GM23338 (cell line): Measurements from ENCODE around the gene METRNL. TPM values are rescaled to one million over a fixed set of nuclear protein-coding genes. Genes with fewer than 3 reads are reported as not detected.

Experiments used
- ATAC-seq: fragments of 200-7000 bp; cut with Tn5 transposase; 3 replicates; pipeline ENCODE4 v1.9.1; 2020
- DNase-seq: peaks from one replicate; pipeline ENCODE4 v3.0.0-alpha.2; 2015; ENCODE audit warnings: low spot score
- H2AFZ ChIP-seq: fragments of 200-600 bp; sonication (generic); 2 replicates; pipeline ENCODE4 v1.8.0; 2016; ENCODE audit warnings: antibody characterized with exemption, mild to moderate bottlenecking, moderate library complexity
- H3F3A ChIP-seq: fragments of 200-600 bp; sonication (generic); replicated peaks from 2 replicates; pipeline ENCODE4 v1.8.0; 2017; ENCODE audit warnings: antibody characterized with exemption, mixed run types, low read depth
- H3K27ac ChIP-seq: fragments of 200-600 bp; sonication (generic); 2 replicates; pipeline ENCODE4 v1.6.1; 2016; ENCODE audit warnings: low read depth
- H3K27me3 ChIP-seq: fragments of 200-600 bp; sonication (generic); 2 replicates; pipeline ENCODE4 v1.8.0; 2016; ENCODE audit warnings: mild to moderate bottlenecking, mixed run types, moderate library complexity; ENCODE audit not compliant: insufficient read depth
- H3K36me3 ChIP-seq: fragments of 200-600 bp; sonication (generic); 2 replicates; pipeline ENCODE4 v1.8.0; 2016; ENCODE audit warnings: mild to moderate bottlenecking; ENCODE audit not compliant: insufficient read depth
- H3K4me1 ChIP-seq: fragments of 200-600 bp; sonication (generic); 2 replicates; pipeline ENCODE4 v1.8.0; 2016; ENCODE audit warnings: mild to moderate bottlenecking, moderate library complexity; ENCODE audit not compliant: insufficient read depth
- H3K4me2 ChIP-seq: fragments of 200-600 bp; sonication (generic); 2 replicates; pipeline ENCODE4 v1.7.1; 2017; ENCODE audit warnings: mixed run types
- H3K4me3 ChIP-seq: fragments of 200-600 bp; sonication (generic); 2 replicates; pipeline ENCODE4 v1.6.1; 2016; ENCODE audit warnings: mixed run types
- H3K79me2 ChIP-seq: fragments of 200-600 bp; sonication (generic); replicated peaks from 2 replicates; pipeline ENCODE4 v1.8.0; 2017; ENCODE audit warnings: mild to moderate bottlenecking; ENCODE audit not compliant: insufficient read depth
- H3K9me2 ChIP-seq: fragments of 200-600 bp; sonication (generic); 2 replicates; pipeline ENCODE4 v1.8.0; 2017; ENCODE audit not compliant: insufficient read depth
- H4K20me1 ChIP-seq: fragments of 200-600 bp; sonication (generic); replicated peaks from 2 replicates; pipeline ENCODE4 v1.8.0; 2017; ENCODE audit warnings: mild to moderate bottlenecking; ENCODE audit not compliant: insufficient read depth
- H3K27ac Mint-ChIP-seq: 2 replicates; pipeline ENCODE4 v1.8.0; 2020; ENCODE audit warnings: inconsistent platforms, mild to moderate bottlenecking, moderate library complexity, mixed read lengths
- H3K27me3 Mint-ChIP-seq: 3 replicates; pipeline ENCODE4 v1.8.0; 2022; ENCODE audit warnings: low read depth, mild to moderate bottlenecking, moderate library complexity, mixed read lengths, inconsistent platforms; ENCODE audit not compliant: insufficient read depth, poor library complexity
- H3K36me3 Mint-ChIP-seq: 3 replicates; pipeline ENCODE4 v1.8.0; 2021; ENCODE audit warnings: low read depth, mild to moderate bottlenecking, inconsistent platforms, moderate library complexity, mixed read lengths
- H3K4me1 Mint-ChIP-seq: 3 replicates; pipeline ENCODE4 v1.8.0; 2020; ENCODE audit warnings: mild to moderate bottlenecking, inconsistent platforms, mixed read lengths
- H3K4me3 Mint-ChIP-seq: 3 replicates; pipeline ENCODE4 v1.8.0; 2021; ENCODE audit warnings: moderate library complexity, mild to moderate bottlenecking, inconsistent platforms, mixed read lengths
- H3K9me3 Mint-ChIP-seq: 3 replicates; pipeline ENCODE4 v1.8.0; 2020; ENCODE audit warnings: moderate library complexity, mild to moderate bottlenecking, inconsistent platforms, mixed read lengths
- CREB1 ChIP-seq: fragments of 250-450 bp; sonication (Bioruptor Pico); IDR thresholded peaks from 2 replicates; pipeline ENCODE4 v1.5.0; 2020; ENCODE audit warnings: low read depth, mild to moderate bottlenecking, moderate library complexity
- EZH2 ChIP-seq: fragments of 200-600 bp; sonication (generic); IDR thresholded peaks from one replicate; pipeline ENCODE4 v1.8.0; 2017; ENCODE audit warnings: antibody characterized with exemption, mild to moderate bottlenecking, low read depth; ENCODE audit not compliant: unreplicated experiment
- EZH2phosphoT487 ChIP-seq: fragments of 200-600 bp; sonication (generic); IDR thresholded peaks from one replicate; pipeline ENCODE4 v1.8.1; 2018; ENCODE audit warnings: antibody characterized with exemption; ENCODE audit not compliant: unreplicated experiment
- JUNB ChIP-seq: IDR thresholded peaks from one replicate; pipeline ENCODE4 v1.6.1; 2016; ENCODE audit warnings: antibody characterized with exemption; ENCODE audit not compliant: unreplicated experiment
- NANOG ChIP-seq: IDR thresholded peaks from 2 replicates; pipeline ENCODE4 v1.6.1; 2016; ENCODE audit warnings: antibody characterized with exemption, borderline replicate concordance
- POLR2AphosphoS5 ChIP-seq: IDR thresholded peaks from 2 replicates; pipeline ENCODE4 v1.6.1; 2016; ENCODE audit warnings: antibody characterized with exemption, low read depth
- REST ChIP-seq: IDR thresholded peaks from one replicate; pipeline ENCODE4 v1.6.1; 2018; ENCODE audit warnings: antibody characterized with exemption; ENCODE audit not compliant: unreplicated experiment
- STAT1 ChIP-seq: IDR thresholded peaks from one replicate; pipeline ENCODE4 v1.6.1; 2016; ENCODE audit warnings: antibody characterized with exemption; ENCODE audit not compliant: unreplicated experiment
- ZNF114 ChIP-seq: fragments of 250-450 bp; sonication (Bioruptor Pico); IDR thresholded peaks from 2 replicates; pipeline ENCODE4 v1.5.0; 2020; ENCODE audit warnings: mild to moderate bottlenecking, moderate library complexity
- ZNF331 ChIP-seq: fragments of 250-450 bp; sonication (Bioruptor Pico); IDR thresholded peaks from 2 replicates; pipeline ENCODE4 v1.5.0; 2020; ENCODE audit warnings: low read depth, mild to moderate bottlenecking, moderate library complexity
- ZNF462 ChIP-seq: fragments of 250-450 bp; sonication (Bioruptor Pico); IDR thresholded peaks from 2 replicates; pipeline ENCODE4 v1.5.0; 2020; ENCODE audit warnings: mild to moderate bottlenecking, moderate library complexity
- polyA plus RNA-seq: library from polyadenylated mRNA; unstranded; fragments of >200 nt; fragmentation: Nextera tagmentation; extraction: Ambion mirVana; gene quantifications from 2 replicates; pipeline ENCODE4 v1.2.1, GENCODE V29; 2016
- total RNA-seq: library from RNA; depleted of rRNA; stranded (reverse); fragments of >200 nt; shearing (Covaris generic); gene quantifications from 2 replicates; pipeline ENCODE4 v1.2.3, GENCODE V29; 2014
- TF ChIP-seq, protein P1 (sequence below): IDR thresholded peaks from 2 replicates; pipeline ENCODE4 v1.6.1; 2016; ENCODE audit warnings: antibody characterized with exemption
- TF ChIP-seq, protein P2 (sequence below), 2 experiments: fragments of 200-600 bp in 1 of 2; sonication (generic) in 1 of 2; conservative IDR thresholded peaks; 2 replicates each; pipeline versions ENCODE4 v1.5.1 to v1.6.1; 2016 to 2017; ENCODE audit warnings: antibody characterized with exemption in 2 of 2, low read depth in 2 of 2, mild to moderate bottlenecking in 2 of 2, moderate library complexity in 1 of 2

Gene METRNL
- total and polyA plus RNA-seq, 2 experiments from 2014 or later, result 12.2 to 20.2 TPM

GRCh38 chr17:83088909-83089308 is 9.5 kb downstream of the METRNL start:
- Histone ChIP-seq H3K79me2 (peaks cover 41% of the 10 kb centered on the region), H4K20me1 (no peaks in the 10 kb centered on the region; the same call in 1 of the 2 replicates), H3K4me3 (no peak overlapping the region), H3K36me3 (no peaks in the 10 kb centered on the region), H3K27ac (no peak overlapping the region), H3K4me1 (peaks cover 8% of the 10 kb centered on the region), H3K27me3 (no peaks in the 10 kb centered on the region), H3K9me2 (no peaks in the 10 kb centered on the region), H3K4me2 (no peak overlapping the region), H3F3A (no peaks in the 10 kb centered on the region), H2AFZ (no peak overlapping the region)
- Mint-ChIP-seq H3K27ac (0 out of 2 replicates have a peak overlapping the region, but pooled peaks have one; percentile 74), H3K36me3 (peaks cover 11% of the 10 kb centered on the region; the same call in 2 of the 3 replicates), H3K9me3 (no peaks in the 10 kb centered on the region), H3K4me1 (peaks cover 28% of the 10 kb centered on the region), H3K4me3 (no peak overlapping the region), H3K27me3 (peaks cover 7% of the 10 kb centered on the region)
- TF ChIP-seq ZNF462 (CRISPR knock-in tag) (no peak), JUNB (no peak), CREB1 (CRISPR knock-in tag) (no peak), ZNF331 (no peak), POLR2AphosphoS5 (no peak), ZNF114 (CRISPR knock-in tag) (no peak), REST (no peak), EZH2 (no peak), EZH2phosphoT487 (no peak), NANOG (no peak), STAT1 (no peak)
- TF ChIP-seq, protein P1, sequence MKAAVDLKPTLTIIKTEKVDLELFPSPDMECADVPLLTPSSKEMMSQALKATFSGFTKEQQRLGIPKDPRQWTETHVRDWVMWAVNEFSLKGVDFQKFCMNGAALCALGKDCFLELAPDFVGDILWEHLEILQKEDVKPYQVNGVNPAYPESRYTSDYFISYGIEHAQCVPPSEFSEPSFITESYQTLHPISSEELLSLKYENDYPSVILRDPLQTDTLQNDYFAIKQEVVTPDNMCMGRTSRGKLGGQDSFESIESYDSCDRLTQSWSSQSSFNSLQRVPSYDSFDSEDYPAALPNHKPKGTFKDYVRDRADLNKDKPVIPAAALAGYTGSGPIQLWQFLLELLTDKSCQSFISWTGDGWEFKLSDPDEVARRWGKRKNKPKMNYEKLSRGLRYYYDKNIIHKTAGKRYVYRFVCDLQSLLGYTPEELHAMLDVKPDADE, result no peak
- TF ChIP-seq, protein P2, sequence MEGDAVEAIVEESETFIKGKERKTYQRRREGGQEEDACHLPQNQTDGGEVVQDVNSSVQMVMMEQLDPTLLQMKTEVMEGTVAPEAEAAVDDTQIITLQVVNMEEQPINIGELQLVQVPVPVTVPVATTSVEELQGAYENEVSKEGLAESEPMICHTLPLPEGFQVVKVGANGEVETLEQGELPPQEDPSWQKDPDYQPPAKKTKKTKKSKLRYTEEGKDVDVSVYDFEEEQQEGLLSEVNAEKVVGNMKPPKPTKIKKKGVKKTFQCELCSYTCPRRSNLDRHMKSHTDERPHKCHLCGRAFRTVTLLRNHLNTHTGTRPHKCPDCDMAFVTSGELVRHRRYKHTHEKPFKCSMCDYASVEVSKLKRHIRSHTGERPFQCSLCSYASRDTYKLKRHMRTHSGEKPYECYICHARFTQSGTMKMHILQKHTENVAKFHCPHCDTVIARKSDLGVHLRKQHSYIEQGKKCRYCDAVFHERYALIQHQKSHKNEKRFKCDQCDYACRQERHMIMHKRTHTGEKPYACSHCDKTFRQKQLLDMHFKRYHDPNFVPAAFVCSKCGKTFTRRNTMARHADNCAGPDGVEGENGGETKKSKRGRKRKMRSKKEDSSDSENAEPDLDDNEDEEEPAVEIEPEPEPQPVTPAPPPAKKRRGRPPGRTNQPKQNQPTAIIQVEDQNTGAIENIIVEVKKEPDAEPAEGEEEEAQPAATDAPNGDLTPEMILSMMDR (conservative IDR thresholded peaks at IDR 0.05; ENCODE audit: low read depth in 2 of 2), result no peak
- ATAC-seq, result no peak
- DNase-seq, result no peak
